Activated CD8-positive, alpha-beta memory T cell treated with anti-CD3 and anti-CD28 coated beads, Interleukin-2, amount 50 U/mL, for 1 hour (primary cell): ENCODE data around the gene ZNF141.
"Not testable (repeated sequence)": the region's sequence is repeated elsewhere in the genome, so short reads cannot be mapped to it uniquely, and the experiment has no call there.

ENCODE experiments used
- DNase-seq: peaks from one replicate; pipeline ENCODE4 v3.0.0-alpha.2; 2020; ENCODE audit errors: extremely low read depth

Gene ZNF141

DNA sequence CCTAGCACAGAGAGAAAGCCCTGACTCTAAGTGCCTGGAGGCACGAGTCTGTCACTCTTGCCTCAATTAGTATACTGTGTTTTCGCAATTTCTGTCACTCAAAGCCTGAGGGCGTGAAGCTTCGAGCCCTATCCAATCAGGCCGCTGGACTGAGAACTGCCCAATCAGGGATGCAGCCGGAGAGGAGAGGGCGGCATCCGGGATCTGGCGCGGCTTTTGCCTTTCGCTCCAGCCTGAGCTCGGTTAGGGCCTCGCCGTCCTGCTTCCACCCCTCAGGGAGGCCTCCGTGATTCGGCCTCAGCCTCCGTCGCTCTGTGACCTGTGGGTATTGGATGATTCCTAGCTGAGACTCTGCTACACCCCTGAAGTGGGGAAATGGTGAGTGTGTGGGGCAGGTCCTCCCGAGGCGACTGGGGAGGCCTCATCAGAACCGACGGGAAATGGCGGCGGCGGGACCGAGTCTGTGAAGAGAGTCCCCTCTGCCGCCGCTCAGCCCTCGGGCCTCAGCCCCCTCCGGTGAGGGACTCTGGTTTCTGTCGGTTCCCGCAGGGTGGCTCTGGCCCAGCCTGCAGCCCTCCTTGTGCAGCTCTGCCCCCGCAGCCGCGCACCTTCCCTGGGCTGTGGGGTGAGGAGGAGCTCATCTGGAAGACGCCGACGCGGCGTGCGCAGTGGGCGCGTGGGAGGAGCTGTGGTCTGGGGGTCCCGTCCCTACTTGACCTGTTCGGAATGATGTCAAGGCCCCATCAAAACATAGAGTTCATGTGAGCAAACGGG lies 48.5 kb downstream of the ZNF141 start:
- no peak for DNase-seq

DNA sequence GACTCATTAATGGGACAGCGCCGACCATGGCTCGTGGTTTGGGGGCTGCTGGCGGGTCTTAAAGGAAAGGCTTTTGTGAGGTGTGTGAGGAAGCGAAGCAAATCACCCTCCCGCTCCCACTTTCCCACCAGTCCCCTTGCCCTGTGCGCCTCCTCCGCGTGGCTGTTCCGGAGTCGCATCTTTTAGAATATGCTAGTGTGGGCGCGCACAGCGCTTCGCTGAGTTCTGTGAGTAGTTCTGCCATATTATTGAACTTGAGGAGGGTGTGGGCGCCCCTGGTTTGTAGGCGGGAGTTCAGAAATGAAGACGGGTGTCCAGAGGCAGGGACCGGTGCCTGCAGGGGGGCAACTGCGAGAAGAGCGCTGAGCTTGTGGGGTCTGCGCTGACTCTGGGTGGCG lies 49.1 kb downstream of the ZNF141 start:
- no peak for DNase-seq

DNA sequence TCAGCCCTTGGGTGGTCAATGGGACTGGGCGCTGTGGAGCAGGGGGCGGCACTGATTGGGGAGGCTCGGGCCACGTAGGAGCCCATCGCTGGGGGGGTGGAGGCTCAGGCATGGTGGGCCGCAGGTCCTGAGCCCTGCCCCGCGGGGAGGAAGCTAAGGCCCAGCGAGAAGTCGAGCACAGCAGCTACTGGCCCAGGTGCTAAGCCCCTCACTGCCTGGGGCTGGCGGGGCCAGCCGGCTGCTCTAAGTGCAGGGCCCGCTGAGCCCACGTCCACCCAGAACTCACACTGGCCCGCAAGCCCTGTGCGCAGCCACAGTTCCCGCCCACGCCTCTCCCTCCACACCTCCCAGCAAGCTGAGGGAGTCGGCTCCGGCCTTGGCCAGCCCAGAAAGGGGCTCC lies 66.4 kb downstream of the ZNF141 start:
- no peak for DNase-seq

DNA sequence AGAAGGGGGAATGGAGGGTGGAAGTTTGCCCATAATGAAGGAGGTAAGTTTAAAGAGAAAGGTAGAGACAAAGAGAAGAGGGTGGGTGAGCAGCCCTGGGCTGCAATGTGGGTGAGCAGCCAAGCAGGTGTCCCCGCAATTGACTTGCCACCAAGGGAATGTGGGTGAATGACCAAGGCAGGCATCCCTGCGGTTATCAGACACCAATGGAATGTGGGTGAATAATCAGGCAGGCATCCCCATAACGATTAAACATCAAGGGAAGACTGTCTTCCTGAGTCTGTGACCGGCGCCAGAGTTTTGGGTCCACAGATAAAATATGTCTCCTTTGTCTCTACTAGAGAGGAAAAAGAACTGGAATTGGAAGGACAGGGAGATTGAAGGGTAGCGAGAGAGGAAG lies 70.7 kb downstream of the ZNF141 start:
- not testable (repeated sequence) for DNase-seq

DNA sequence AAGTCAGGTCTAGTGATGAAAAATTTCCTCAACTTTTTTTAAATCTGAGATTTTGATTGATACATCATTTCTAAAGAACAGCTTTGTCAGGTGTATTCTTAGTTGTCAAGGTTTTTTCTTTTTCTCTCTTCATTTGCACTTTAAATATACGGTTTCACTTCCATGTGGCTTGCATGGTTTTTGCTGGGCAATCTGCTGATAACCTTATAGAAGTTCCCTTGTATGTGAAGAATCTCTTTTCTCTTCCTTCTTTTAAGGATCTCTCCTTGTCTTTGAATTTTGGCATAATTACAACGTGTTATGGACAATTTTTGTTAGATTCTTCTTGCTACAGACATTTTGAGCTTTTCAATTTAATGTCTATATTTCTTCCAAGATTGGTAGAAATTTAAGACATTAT lies 85.0 kb downstream of the ZNF141 start:
- DNase-seq = no peak
